Activated CD8-positive, alpha-beta memory T cell treated with anti-CD3 and anti-CD28 coated beads for 4 hours (primary cell): ENCODE data around the gene SRGAP2B.
"Not testable (repeated sequence)": the region's sequence is repeated elsewhere in the genome, so short reads cannot be mapped to it uniquely, and the experiment has no call there.

Source experiments
- DNase-seq, 2 donors: peaks; one replicate each; pipeline ENCODE4 v3.0.0-alpha.2; 2020; ENCODE audit warnings: low read depth in 2 of 2

Gene SRGAP2B

GRCh38 chr1:144947495-144947894 is 147.6 kb downstream of the SRGAP2B start:
- not testable (repeated sequence) for DNase-seq

- not testable (repeated sequence) for DNase-seq
Measured at GRCh38 chr1:144946525-144947480, 148.3 kb downstream of the SRGAP2B start.

- not testable (repeated sequence) for DNase-seq
Measured at GRCh38 chr1:144941710-144942109, 153.4 kb downstream of the SRGAP2B start.

- DNase-seq = not testable (repeated sequence)
Measured at GRCh38 chr1:144940054-144940453, 155.1 kb downstream of the SRGAP2B start.

- DNase-seq = not testable (repeated sequence)
Measured at GRCh38 chr1:144938627-144939026, 156.5 kb downstream of the SRGAP2B start.

GRCh38 chr1:144936186-144936732 is 158.9 kb downstream of the SRGAP2B start:
- DNase-seq = not testable (repeated sequence)

GRCh38 chr1:144935310-144935709 is 159.8 kb downstream of the SRGAP2B start:
- not testable (repeated sequence) for DNase-seq

GRCh38 chr1:144933014-144933413 is 162.1 kb downstream of the SRGAP2B start:
- DNase-seq = not testable (repeated sequence)

GRCh38 chr1:144932153-144932552 is 163.0 kb downstream of the SRGAP2B start:
- DNase-seq = not testable (repeated sequence)

- not testable (repeated sequence) for DNase-seq
Measured at GRCh38 chr1:144931553-144931952, 163.6 kb downstream of the SRGAP2B start.

- DNase-seq = not testable (repeated sequence)
Measured at GRCh38 chr1:144930085-144930777, 164.9 kb downstream of the SRGAP2B start.

GRCh38 chr1:144927292-144927691 is 167.8 kb downstream of the SRGAP2B start:
- not testable (repeated sequence) for DNase-seq

- not testable (repeated sequence) for DNase-seq
Measured at GRCh38 chr1:144923640-144924039, 171.5 kb downstream of the SRGAP2B start.

GRCh38 chr1:144922785-144923184 is 172.3 kb downstream of the SRGAP2B start:
- DNase-seq = not testable (repeated sequence)

GRCh38 chr1:144919106-144919505 is 176.0 kb downstream of the SRGAP2B start:
- DNase-seq = not testable (repeated sequence)

- DNase-seq = not testable (repeated sequence)
Measured at GRCh38 chr1:144918027-144918603, 177.0 kb downstream of the SRGAP2B start.

GRCh38 chr1:144917154-144918026 is 177.7 kb downstream of the SRGAP2B start:
- DNase-seq = not testable (repeated sequence)

- not testable (repeated sequence) for DNase-seq
Measured at GRCh38 chr1:144913977-144914734, 181.0 kb downstream of the SRGAP2B start.

GRCh38 chr1:144913458-144913857 is 181.7 kb downstream of the SRGAP2B start:
- DNase-seq = not testable (repeated sequence)

- DNase-seq = not testable (repeated sequence)
Measured at GRCh38 chr1:144910729-144911128, 184.4 kb downstream of the SRGAP2B start.
